Measurements from ENCODE around the gene TOMM40.

TOMM40 gene

DNA sequence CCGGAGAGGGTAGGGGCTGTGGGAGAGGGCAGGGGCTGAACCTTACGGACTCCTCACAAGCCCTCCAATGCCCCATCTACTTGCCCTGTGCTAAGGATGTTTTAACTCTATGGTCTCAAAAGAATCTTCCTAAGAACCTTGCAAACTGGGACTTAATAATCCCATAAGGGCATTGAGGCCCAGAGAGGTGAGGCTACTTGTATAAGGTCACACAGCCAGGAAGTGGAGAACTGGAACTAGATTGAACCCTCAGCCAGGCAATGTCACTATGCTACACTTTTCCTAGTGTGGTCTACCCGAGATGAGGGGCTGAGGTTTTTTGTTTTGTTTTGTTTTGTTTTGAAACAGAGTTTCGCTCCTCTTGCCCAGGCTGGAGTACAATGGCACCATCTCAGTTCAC lies 40.5 kb downstream of the TOMM40 start:
- CTCF ChIA-PET = no interaction called here
- TF ChIP-seq NFRKB (IDR thresholded peaks at IDR 0.05) = no peak
- TF ChIP-seq BHLHE40 (IDR thresholded peaks at IDR 0.05; ENCODE audit: borderline replicate concordance) = no peak
- no peak for TF ChIP-seq FOXM1 (IDR thresholded peaks at IDR 0.05; ENCODE audit: borderline replicate concordance)
- no peak for TF ChIP-seq TARDBP (IDR thresholded peaks at IDR 0.05)
- no peak for TF ChIP-seq HDGF (IDR thresholded peaks at IDR 0.05; ENCODE audit: borderline replicate concordance)
- POLR2A ChIA-PET = no interaction called here
- no peak for DNase-seq (ENCODE audit: extremely low spot score)

DNA sequence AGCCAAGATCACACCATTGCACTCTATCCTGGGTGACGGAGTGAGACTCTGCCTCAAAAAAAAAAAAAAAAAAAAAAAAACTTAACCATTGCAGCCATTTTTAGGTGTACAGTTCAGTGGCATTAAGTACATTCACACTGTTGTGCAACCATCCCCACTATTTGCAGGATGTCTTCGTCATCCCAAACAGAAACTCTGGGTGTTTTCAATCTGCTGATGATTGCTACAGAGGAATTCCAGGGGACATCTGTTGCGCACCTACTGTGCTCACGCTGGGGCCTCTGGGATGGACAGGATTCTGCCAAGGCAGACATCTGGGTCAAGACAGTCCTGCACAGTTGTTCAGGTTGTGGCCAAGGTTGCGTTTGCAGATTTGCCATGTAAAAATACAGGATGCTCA lies 48.6 kb downstream of the TOMM40 start:
- DNase-seq (ENCODE audit: extremely low spot score) = no peak
- CTCF ChIA-PET = no interaction called here
- POLR2A ChIA-PET = no interaction called here
- TF ChIP-seq, protein P1, sequence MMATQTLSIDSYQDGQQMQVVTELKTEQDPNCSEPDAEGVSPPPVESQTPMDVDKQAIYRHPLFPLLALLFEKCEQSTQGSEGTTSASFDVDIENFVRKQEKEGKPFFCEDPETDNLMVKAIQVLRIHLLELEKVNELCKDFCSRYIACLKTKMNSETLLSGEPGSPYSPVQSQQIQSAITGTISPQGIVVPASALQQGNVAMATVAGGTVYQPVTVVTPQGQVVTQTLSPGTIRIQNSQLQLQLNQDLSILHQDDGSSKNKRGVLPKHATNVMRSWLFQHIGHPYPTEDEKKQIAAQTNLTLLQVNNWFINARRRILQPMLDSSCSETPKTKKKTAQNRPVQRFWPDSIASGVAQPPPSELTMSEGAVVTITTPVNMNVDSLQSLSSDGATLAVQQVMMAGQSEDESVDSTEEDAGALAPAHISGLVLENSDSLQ (IDR thresholded peaks at IDR 0.05) = no peak
- TF ChIP-seq ZNF384 (IDR thresholded peaks at IDR 0.05) (no peak), FOXA1 (IDR thresholded peaks at IDR 0.05) (no peak), NFRKB (IDR thresholded peaks at IDR 0.05) (no peak), TARDBP (IDR thresholded peaks at IDR 0.05) (no peak), SUZ12 (IDR thresholded peaks at IDR 0.05) (no peak), BHLHE40 (IDR thresholded peaks at IDR 0.05; ENCODE audit: borderline replicate concordance) (no peak), FOXM1 (IDR thresholded peaks at IDR 0.05; ENCODE audit: borderline replicate concordance) (no peak), FOXK2 (IDR thresholded peaks at IDR 0.05) (no peak), HDGF (IDR thresholded peaks at IDR 0.05; ENCODE audit: borderline replicate concordance) (no peak), SP1 (IDR thresholded peaks at IDR 0.05) (no peak), L3MBTL2 (conservative IDR thresholded peaks at IDR 0.05) (no peak), ARNT (IDR thresholded peaks at IDR 0.05) (no peak), ELF4 (IDR thresholded peaks at IDR 0.05) (no peak), LEF1 (IDR thresholded peaks at IDR 0.05; ENCODE audit: borderline replicate concordance) (no peak), CTBP1 (IDR thresholded peaks at IDR 0.05; ENCODE audit: borderline replicate concordance) (no peak)

DNA sequence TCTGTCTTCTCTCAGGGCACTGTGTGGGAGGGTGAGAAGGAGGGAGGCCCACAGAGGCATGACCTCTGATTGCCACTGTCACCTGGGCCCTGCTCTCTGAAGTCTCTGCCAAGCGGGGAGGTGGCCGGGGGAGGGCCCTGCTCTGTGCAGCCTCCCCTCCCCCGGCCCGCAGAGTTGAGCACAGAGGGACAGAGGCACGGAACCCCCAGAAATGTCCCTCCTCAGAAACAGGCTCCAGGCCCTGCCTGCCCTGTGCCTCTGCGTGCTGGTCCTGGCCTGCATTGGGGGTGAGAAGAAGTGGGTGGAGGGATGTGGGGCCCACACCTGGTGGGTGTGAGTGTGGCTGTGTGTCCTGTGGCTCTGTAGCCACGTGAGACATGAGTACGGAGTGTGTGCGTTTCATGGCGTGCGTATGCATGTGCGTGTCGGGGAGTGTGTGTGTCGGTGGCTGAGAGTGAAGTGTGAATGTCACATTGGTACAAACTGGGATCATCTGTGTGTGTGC lies 51.1 kb downstream of the TOMM40 start, which contains the start of gene APOC4:
TSS of gene APOC4 (plus strand) at position 171 of the 505 bp plus-strand sequence. CDS start at position 212, 41 bp downstream.
- no peak for DNase-seq (ENCODE audit: extremely low spot score)
- TF ChIP-seq FOXA1 (IDR thresholded peaks at IDR 0.05) (no peak), FOXK2 (IDR thresholded peaks at IDR 0.05) (no peak), ELF4 (IDR thresholded peaks at IDR 0.05) (no peak), FOXM1 (IDR thresholded peaks at IDR 0.05; ENCODE audit: borderline replicate concordance) (no peak), TARDBP (IDR thresholded peaks at IDR 0.05) (no peak), LEF1 (IDR thresholded peaks at IDR 0.05; ENCODE audit: borderline replicate concordance) (no peak), HDGF (IDR thresholded peaks at IDR 0.05; ENCODE audit: borderline replicate concordance) (no peak), ARNT (IDR thresholded peaks at IDR 0.05) (no peak), L3MBTL2 (conservative IDR thresholded peaks at IDR 0.05) (no peak), ZNF384 (IDR thresholded peaks at IDR 0.05) (no peak), BHLHE40 (IDR thresholded peaks at IDR 0.05; ENCODE audit: borderline replicate concordance) (no peak), CTBP1 (IDR thresholded peaks at IDR 0.05; ENCODE audit: borderline replicate concordance) (no peak), SP1 (IDR thresholded peaks at IDR 0.05) (no peak), NFRKB (IDR thresholded peaks at IDR 0.05) (no peak), SUZ12 (IDR thresholded peaks at IDR 0.05) (no peak)
- TF ChIP-seq, protein P1 (IDR thresholded peaks at IDR 0.05) = no peak
- CTCF ChIA-PET = no interaction called here
- POLR2A ChIA-PET = no interaction called here

DNA sequence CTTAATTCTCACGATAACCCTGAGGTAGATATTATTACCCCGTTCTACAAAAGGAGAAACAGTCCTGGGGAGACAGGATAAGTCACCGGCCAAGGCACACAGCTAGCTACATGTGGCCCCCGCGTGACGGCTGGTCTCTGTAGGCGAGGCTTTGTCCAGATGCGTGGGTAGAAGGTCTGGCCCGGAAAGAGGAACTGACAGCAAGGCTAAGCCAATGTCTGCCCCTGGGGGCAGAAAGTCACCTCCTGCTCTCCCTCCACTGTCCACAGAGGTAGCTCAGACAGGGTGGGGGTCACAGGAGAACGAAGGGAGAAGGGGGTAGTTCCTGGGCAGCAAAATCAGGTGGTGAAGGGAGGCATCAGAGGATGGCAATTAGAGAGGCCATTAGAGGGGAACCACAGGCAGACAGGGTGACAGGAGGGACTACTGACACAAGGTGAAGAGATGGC lies 52.8 kb downstream of the TOMM40 start:
- ChIA-PET CTCF (no interaction called here), POLR2A (no interaction called here)
- no peak for DNase-seq (ENCODE audit: extremely low spot score)
- no peak for TF ChIP-seq BHLHE40 (IDR thresholded peaks at IDR 0.05; ENCODE audit: borderline replicate concordance)
- no peak for TF ChIP-seq NFRKB (IDR thresholded peaks at IDR 0.05)
- TF ChIP-seq L3MBTL2 (conservative IDR thresholded peaks at IDR 0.05) = no peak
- no peak for TF ChIP-seq FOXM1 (IDR thresholded peaks at IDR 0.05; ENCODE audit: borderline replicate concordance)
- no peak for TF ChIP-seq FOXA1 (IDR thresholded peaks at IDR 0.05)

DNA sequence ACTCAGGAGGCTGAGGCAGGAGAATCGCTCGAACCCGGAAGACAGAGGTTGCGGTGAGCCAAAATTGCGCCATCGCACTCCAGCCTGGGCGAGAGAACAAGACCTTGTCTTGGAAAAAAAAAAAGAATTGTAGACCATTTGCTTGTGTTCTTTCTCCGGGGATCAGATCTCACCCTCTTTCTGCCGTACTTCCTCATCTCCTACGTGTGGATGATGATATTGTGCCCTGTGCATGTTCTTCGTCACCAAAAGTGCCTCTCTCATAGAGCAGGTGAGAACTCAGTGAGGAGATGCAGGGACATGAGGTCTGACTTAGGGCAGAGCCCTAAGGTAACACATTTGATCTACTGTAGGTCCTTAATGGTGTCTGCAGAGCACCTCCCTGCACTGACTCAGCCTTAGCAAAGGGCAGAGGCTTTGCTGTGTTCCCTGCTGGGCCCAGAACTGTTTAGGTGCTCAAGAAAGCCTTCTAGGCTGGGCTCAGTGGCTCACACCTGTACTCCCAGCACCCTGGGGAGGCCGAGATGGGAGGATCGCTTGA lies 56.1 kb downstream of the TOMM40 start:
- no peak for TF ChIP-seq ELF4 (IDR thresholded peaks at IDR 0.05)
- no peak for DNase-seq (ENCODE audit: extremely low spot score)
- CTCF ChIA-PET = no interaction called here
- POLR2A ChIA-PET = no interaction called here

DNA sequence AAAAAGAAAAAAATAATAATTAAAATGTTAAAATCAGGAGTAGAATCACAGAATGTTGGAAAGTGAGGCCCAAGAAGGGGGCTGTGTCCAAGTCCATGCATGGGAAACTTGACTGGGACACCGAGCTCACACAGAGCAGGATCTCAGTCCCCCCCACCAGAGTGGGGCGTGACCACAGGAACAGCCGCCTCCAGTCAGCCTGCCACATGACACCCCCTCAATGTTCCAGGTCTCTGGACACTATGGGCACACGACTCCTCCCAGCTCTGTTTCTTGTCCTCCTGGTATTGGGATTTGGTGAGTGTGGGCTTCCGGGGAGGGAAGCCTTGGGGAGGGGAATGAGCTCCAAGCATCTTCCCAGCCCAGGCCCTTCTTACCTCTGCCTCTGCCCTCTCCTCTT lies 57.2 kb downstream of the TOMM40 start:
- no peak for DNase-seq (ENCODE audit: extremely low spot score)
- ChIA-PET POLR2A (no interaction called here), CTCF (interaction anchor here (1.7 kb wide), 1 partner anchor 45 kb away, joined by 6 read pairs; no protein-coding TSS in a partner anchor)
- TF ChIP-seq FOXK2 (IDR thresholded peaks at IDR 0.05) (no peak), BHLHE40 (IDR thresholded peaks at IDR 0.05; ENCODE audit: borderline replicate concordance) (no peak), SUZ12 (IDR thresholded peaks at IDR 0.05) (no peak), NFRKB (IDR thresholded peaks at IDR 0.05) (no peak), ZNF384 (IDR thresholded peaks at IDR 0.05) (no peak), LEF1 (IDR thresholded peaks at IDR 0.05; ENCODE audit: borderline replicate concordance) (no peak), CTBP1 (IDR thresholded peaks at IDR 0.05; ENCODE audit: borderline replicate concordance) (no peak), L3MBTL2 (conservative IDR thresholded peaks at IDR 0.05) (no peak), FOXA1 (IDR thresholded peaks at IDR 0.05) (no peak)

DNA sequence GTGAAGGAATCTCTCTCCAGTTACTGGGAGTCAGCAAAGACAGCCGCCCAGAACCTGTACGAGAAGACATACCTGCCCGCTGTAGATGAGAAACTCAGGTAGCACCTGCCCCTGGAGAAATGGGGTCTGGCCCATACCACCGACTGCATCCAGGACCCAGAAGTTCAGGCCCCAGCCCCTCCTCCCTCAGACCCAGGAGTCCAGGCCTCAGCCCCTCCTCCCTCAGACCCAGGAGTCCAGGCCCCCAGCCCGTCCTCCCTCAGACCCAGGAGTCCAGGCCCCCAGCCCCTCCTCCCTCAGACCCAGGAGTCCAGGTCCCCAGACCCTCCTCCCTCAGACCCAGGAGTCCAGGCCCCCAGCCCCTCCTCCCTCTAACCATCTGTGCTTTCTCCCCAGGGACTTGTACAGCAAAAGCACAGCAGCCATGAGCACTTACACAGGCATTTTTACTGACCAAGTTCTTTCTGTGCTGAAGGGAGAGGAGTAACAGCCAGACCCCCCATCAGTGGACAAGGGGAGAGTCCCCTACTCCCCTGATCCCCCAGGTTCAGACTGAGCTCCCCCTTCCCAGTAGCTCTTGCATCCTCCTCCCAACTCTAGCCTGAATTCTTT lies 57.8 kb downstream of the TOMM40 start:
- ChIA-PET POLR2A (no interaction called here), CTCF (interaction anchor here (1.7 kb wide), 1 partner anchor 45 kb away, joined by 6 read pairs; no protein-coding TSS in a partner anchor)
- DNase-seq (ENCODE audit: extremely low spot score) = no peak
- TF ChIP-seq CTBP1 (IDR thresholded peaks at IDR 0.05; ENCODE audit: borderline replicate concordance) (no peak), SP1 (IDR thresholded peaks at IDR 0.05) (no peak), FOXM1 (IDR thresholded peaks at IDR 0.05; ENCODE audit: borderline replicate concordance) (no peak), ARNT (IDR thresholded peaks at IDR 0.05) (no peak), TARDBP (IDR thresholded peaks at IDR 0.05) (no peak), SUZ12 (IDR thresholded peaks at IDR 0.05) (no peak), LEF1 (IDR thresholded peaks at IDR 0.05; ENCODE audit: borderline replicate concordance) (no peak)
